ENCODE data around the gene NEB. TPM values are rescaled to one million over a fixed set of nuclear protein-coding genes. Genes with fewer than 3 reads are reported as not detected.

Gene NEB
- total and polyA plus RNA-seq, 9 donors: 0.18 to 1.8 (median 0.26) TPM

DNA sequence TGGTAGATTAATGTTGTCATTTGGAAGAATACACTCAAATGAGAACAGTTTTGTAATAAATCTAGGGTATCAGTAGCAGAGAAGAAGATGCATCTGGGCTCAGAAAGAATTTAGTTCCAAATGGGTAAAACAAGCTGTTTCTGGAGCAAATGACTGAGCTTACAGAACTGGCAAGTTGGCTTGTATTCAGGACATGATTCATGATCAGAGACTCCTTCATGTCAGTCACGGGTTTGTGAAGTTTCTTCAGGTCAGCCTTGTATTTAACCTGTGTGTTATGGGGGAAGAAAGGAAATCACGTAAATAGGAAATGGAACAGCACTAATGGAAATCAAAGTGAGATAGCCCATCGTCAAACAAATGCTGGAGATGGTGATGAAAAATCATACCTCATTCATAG lies 215.5 kb downstream of the NEB start:
- intact Hi-C loops (cut with DNase I): no loop called here
- TF ChIP-seq POLR2A (IDR thresholded peaks at IDR 0.05) (no peak), EP300 (IDR thresholded peaks at IDR 0.05) (no peak)
- TF ChIP-seq, protein P1, sequence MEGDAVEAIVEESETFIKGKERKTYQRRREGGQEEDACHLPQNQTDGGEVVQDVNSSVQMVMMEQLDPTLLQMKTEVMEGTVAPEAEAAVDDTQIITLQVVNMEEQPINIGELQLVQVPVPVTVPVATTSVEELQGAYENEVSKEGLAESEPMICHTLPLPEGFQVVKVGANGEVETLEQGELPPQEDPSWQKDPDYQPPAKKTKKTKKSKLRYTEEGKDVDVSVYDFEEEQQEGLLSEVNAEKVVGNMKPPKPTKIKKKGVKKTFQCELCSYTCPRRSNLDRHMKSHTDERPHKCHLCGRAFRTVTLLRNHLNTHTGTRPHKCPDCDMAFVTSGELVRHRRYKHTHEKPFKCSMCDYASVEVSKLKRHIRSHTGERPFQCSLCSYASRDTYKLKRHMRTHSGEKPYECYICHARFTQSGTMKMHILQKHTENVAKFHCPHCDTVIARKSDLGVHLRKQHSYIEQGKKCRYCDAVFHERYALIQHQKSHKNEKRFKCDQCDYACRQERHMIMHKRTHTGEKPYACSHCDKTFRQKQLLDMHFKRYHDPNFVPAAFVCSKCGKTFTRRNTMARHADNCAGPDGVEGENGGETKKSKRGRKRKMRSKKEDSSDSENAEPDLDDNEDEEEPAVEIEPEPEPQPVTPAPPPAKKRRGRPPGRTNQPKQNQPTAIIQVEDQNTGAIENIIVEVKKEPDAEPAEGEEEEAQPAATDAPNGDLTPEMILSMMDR (IDR thresholded peaks at IDR 0.05): no peak
- no peaks in the 10 kb centered on the region for H3K36me3 ChIP-seq
- no peaks in the 10 kb centered on the region for H3K9me3 ChIP-seq
- H3K4me3 ChIP-seq: no peak overlapping the region
- H3K4me1 ChIP-seq (ENCODE audit: insufficient read depth): no peaks in the 10 kb centered on the region
- H3K27me3 ChIP-seq: no peaks in the 10 kb centered on the region
- no peak for DNase-seq
- 92 to 95% (median 93%) methylated on average over 3 of the region's 3 CpGs for WGBS, 3 donors
- no peak overlapping the region for H3K27ac ChIP-seq

DNA sequence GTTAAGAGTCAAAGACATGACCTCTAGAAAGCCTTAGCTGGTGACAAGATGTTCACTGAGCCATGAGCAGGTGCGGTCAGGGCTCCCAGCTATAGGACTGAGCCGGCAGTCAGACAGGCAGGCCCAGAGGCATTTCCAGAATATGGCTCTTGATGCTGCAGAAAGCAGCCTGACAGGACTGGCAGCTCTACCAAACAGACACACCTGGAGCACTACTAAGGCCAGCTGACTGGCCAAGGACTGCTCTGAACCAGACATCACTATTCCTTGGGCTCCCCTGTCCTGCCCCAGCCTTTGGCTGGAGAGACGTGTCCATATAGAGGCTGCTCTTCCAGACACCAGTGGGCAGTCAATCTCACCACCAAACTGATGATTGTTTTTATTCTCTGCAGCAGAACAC lies 225.8 kb downstream of the NEB start:
- intact Hi-C loops (cut with DNase I): no loop called here
- 95 to 97% (median 97%) methylated on average over 3 of the region's 3 CpGs for WGBS, 3 donors
- DNase-seq: no peak
- Histone ChIP-seq H3K4me3 (no peak overlapping the region), H3K27me3 (no peaks in the 10 kb centered on the region), H3K27ac (no peak overlapping the region), H3K36me3 (no peaks in the 10 kb centered on the region), H3K4me1 (ENCODE audit: insufficient read depth) (no peaks in the 10 kb centered on the region), H3K9me3 (no peaks in the 10 kb centered on the region)
- TF ChIP-seq, protein P1 (IDR thresholded peaks at IDR 0.05): no peak
- TF ChIP-seq EP300 (IDR thresholded peaks at IDR 0.05) (no peak), POLR2A (IDR thresholded peaks at IDR 0.05) (no peak)

DNA sequence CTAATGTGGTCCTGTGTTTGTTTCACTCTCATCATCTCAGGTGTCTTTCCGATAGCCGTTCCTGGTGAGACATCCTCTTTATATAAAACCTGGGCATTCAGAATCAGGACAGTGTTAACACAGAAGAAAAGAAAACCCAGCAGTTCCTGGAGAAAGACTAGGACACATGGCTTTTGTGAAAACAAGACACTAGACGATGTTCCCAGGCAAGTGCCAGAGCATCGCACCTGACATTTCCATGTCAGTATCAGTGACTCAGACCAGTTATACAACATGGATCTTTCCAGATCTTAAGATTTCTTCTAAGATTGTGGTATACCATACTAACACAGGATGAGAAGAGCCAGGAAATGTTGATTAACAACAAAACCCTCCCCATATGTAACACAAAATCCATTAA lies 228.1 kb downstream of the NEB start:
- Histone ChIP-seq H3K36me3 (no peaks in the 10 kb centered on the region), H3K9me3 (no peaks in the 10 kb centered on the region), H3K27ac (no peak overlapping the region), H3K4me1 (ENCODE audit: insufficient read depth) (no peaks in the 10 kb centered on the region), H3K4me3 (no peak overlapping the region), H3K27me3 (no peaks in the 10 kb centered on the region)
- no peak for DNase-seq
- intact Hi-C loops (cut with DNase I): no loop called here
- TF ChIP-seq EP300 (IDR thresholded peaks at IDR 0.05) (no peak), POLR2A (IDR thresholded peaks at IDR 0.05) (no peak)
- TF ChIP-seq, protein P1 (IDR thresholded peaks at IDR 0.05): no peak
- 92 to 97% (median 94%) methylated on average over 4 of the region's 4 CpGs for WGBS, 3 donors

DNA sequence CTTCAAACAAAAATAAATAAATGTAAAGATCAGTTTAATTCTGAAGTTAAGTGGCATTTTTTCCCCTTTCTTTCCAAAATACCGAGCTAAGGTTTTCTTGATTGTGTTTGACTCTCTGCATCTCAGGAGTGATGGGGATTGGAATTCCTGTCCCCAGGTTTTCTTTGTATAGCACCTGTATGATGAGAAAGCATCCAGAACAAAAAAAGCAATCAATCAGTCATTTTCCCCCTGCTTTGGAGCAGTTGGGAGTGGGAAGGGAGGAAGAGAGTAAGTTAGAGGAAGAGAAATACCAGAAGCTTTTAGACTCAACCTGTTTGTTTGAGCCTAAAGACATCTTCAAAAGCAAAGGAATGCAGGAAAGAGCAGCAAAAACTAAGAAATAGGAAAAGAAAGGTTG lies 236.1 kb downstream of the NEB start:
- WGBS, 3 donors: 96% methylated on average over 1 of the region's 1 CpG
- TF ChIP-seq, protein P1 (IDR thresholded peaks at IDR 0.05): no peak
- TF ChIP-seq EP300 (IDR thresholded peaks at IDR 0.05): no peak
- no peak for TF ChIP-seq POLR2A (IDR thresholded peaks at IDR 0.05)

DNA sequence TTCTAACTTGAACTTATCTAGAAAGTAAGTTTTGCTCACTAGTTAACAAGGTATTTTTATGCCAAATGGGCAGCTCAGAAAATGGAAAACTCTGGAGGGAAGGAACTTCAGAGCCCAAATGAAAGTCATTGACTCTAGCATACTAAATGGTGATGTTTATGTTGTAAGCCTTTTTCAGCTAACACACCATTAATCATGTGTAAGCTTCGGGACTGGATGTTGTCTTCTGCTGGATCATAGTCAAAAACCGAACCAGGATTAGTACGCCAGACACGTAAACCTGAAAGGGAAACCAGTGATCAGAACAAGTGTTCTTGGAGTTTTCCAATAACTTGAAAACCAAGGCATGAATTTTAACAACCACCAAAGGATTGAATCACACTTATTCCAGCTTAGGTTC lies 242.8 kb downstream of the NEB start:
- Histone ChIP-seq H3K36me3 (no peaks in the 10 kb centered on the region), H3K4me1 (ENCODE audit: insufficient read depth) (no peaks in the 10 kb centered on the region), H3K27ac (no peak overlapping the region), H3K4me3 (no peak overlapping the region), H3K27me3 (no peaks in the 10 kb centered on the region), H3K9me3 (no peaks in the 10 kb centered on the region)
- TF ChIP-seq EP300 (IDR thresholded peaks at IDR 0.05) (no peak), POLR2A (IDR thresholded peaks at IDR 0.05) (no peak)
- TF ChIP-seq, protein P1 (IDR thresholded peaks at IDR 0.05): no peak
- DNase-seq: no peak
- WGBS, 3 donors: 79 to 83% (median 80%) methylated on average over 4 of the region's 4 CpGs
- intact Hi-C loops (cut with DNase I): no loop called here

More for the DNA sequence above, 236.1 kb downstream of the NEB start:
- no peak for DNase-seq
- H3K4me3 ChIP-seq: no peak overlapping the region
- intact Hi-C loops (cut with DNase I): no loop called here
- no peak overlapping the region for H3K27ac ChIP-seq
- no peaks in the 10 kb centered on the region for H3K4me1 ChIP-seq (ENCODE audit: insufficient read depth)
- no peaks in the 10 kb centered on the region for H3K36me3 ChIP-seq
- no peaks in the 10 kb centered on the region for H3K27me3 ChIP-seq
- no peaks in the 10 kb centered on the region for H3K9me3 ChIP-seq
